Measurements from ENCODE around the gene FMO5.

GRCh38 chr1:147209825-147210821 is 15.0 kb downstream of the FMO5 start:
- no peak for TF ChIP-seq POLR2A (IDR thresholded peaks at IDR 0.05)
- no peak for TF ChIP-seq CTCF (IDR thresholded peaks at IDR 0.05 in 8 of 11, conservative IDR thresholded peaks at IDR 0.05 in 3 of 11)

Measured in spleen (tissue), 7 donors.